AG08395 (cell line): ENCODE results near the gene EPSTI1.
"Not testable (repeated sequence)": the region's sequence is repeated elsewhere in the genome, so short reads cannot be mapped to it uniquely, and the experiment has no call there.

Experiments used
- DNase-seq: peaks from one replicate; pipeline ENCODE4 v3.0.0; 2012; ENCODE audit warnings: mixed read lengths, low spot score

The EPSTI1 gene

GRCh38 chr13:42893214-42893671 is 98.8 kb downstream of the EPSTI1 start:
- peak; percentile 72 for DNase-seq

- peak; percentile 51 for DNase-seq
Observed at GRCh38 chr13:42892760-42893159, 99.3 kb downstream of the EPSTI1 start.

- DNase-seq: no peak
Observed at GRCh38 chr13:42891591-42891990, 100.5 kb downstream of the EPSTI1 start.

- DNase-seq: no peak
Observed at GRCh38 chr13:42885325-42885724, 106.7 kb downstream of the EPSTI1 start.

GRCh38 chr13:42883771-42884467 is 108.1 kb downstream of the EPSTI1 start:
- DNase-seq: peak; percentile 76

- DNase-seq: no peak
Observed at GRCh38 chr13:42883142-42883541, 108.9 kb downstream of the EPSTI1 start.

GRCh38 chr13:42880056-42880605 is 111.9 kb downstream of the EPSTI1 start:
- no peak for DNase-seq

GRCh38 chr13:42878721-42879120 is 113.3 kb downstream of the EPSTI1 start:
- no peak for DNase-seq

GRCh38 chr13:42876887-42877545 is 115.0 kb downstream of the EPSTI1 start:
- DNase-seq: peak; percentile 31

GRCh38 chr13:42876270-42876714 is 115.7 kb downstream of the EPSTI1 start:
- no peak for DNase-seq

GRCh38 chr13:42875475-42876269 is 116.4 kb downstream of the EPSTI1 start:
- no peak for DNase-seq

- no peak for DNase-seq
Observed at GRCh38 chr13:42874221-42874620, 117.8 kb downstream of the EPSTI1 start.

GRCh38 chr13:42873081-42873480 is 119.0 kb downstream of the EPSTI1 start:
- peak; percentile 9 for DNase-seq

GRCh38 chr13:42867232-42867631 is 124.8 kb downstream of the EPSTI1 start:
- no peak for DNase-seq

GRCh38 chr13:42865768-42866102 is 126.3 kb downstream of the EPSTI1 start:
- no peak for DNase-seq

- no peak for DNase-seq
Observed at GRCh38 chr13:42864952-42865767, 126.9 kb downstream of the EPSTI1 start.

- not testable (repeated sequence) for DNase-seq
Observed at GRCh38 chr13:42862370-42862769, 129.7 kb downstream of the EPSTI1 start.

- no peak for DNase-seq
Observed at GRCh38 chr13:42860485-42860884, 131.6 kb downstream of the EPSTI1 start.

- no peak for DNase-seq
Observed at GRCh38 chr13:42859760-42860159, 132.3 kb downstream of the EPSTI1 start.

- DNase-seq: no peak
Observed at GRCh38 chr13:42855410-42855809, 136.6 kb downstream of the EPSTI1 start.

- no peak for DNase-seq
Observed at GRCh38 chr13:42852136-42852535, 139.9 kb downstream of the EPSTI1 start.

GRCh38 chr13:42849200-42849599 is 142.8 kb downstream of the EPSTI1 start:
- DNase-seq: no peak
